Coronary artery (tissue), 2 donors: ENCODE data around the gene TTLL11.

Source experiments
- DNase-seq: peaks from one replicate; pipeline ENCODE4 v3.0.0-alpha.2; 2017; ENCODE audit warnings: low spot score
- H3K27ac ChIP-seq, 2 donors: fragments of 200-600 bp; sonication (generic); one replicate each; pipeline ENCODE4 v1.5.1; 2016 to 2019
- H3K4me3 ChIP-seq: fragments of 200-600 bp; sonication (generic); 2 replicates; pipeline ENCODE4 v1.5.1; 2016; ENCODE audit warnings: mild to moderate bottlenecking, moderate library complexity
- TF ChIP-seq, protein P1 (sequence below): fragments of 200-600 bp; sonication (generic); IDR thresholded peaks from one replicate; pipeline ENCODE4 v1.5.1; 2019; ENCODE audit warnings: antibody characterized with exemption

Gene TTLL11

DNA sequence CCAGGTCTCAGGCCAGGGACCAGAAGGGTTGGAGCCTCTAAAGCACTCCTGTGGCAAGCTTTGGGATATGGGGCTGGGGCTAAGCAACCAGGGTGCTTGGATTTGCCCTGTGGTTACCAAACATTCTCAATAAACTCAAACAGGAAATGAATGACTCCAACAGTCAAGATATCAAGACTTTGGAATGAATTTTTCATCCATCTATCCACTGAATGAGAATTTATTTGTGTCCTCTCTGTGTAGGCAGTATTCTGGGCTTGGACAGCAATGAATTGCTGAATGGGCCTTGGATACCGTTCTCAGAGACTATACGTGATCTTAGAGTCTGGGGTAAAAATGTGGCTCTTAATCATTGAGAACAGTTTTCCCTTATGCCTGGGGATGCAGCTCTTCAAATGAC lies 229.2 kb downstream of the TTLL11 start:
- Histone ChIP-seq H3K27ac (no peak overlapping the region), H3K4me3 (no peak overlapping the region)
- TF ChIP-seq, protein P1, sequence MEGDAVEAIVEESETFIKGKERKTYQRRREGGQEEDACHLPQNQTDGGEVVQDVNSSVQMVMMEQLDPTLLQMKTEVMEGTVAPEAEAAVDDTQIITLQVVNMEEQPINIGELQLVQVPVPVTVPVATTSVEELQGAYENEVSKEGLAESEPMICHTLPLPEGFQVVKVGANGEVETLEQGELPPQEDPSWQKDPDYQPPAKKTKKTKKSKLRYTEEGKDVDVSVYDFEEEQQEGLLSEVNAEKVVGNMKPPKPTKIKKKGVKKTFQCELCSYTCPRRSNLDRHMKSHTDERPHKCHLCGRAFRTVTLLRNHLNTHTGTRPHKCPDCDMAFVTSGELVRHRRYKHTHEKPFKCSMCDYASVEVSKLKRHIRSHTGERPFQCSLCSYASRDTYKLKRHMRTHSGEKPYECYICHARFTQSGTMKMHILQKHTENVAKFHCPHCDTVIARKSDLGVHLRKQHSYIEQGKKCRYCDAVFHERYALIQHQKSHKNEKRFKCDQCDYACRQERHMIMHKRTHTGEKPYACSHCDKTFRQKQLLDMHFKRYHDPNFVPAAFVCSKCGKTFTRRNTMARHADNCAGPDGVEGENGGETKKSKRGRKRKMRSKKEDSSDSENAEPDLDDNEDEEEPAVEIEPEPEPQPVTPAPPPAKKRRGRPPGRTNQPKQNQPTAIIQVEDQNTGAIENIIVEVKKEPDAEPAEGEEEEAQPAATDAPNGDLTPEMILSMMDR: no peak
- no peak for DNase-seq

DNA sequence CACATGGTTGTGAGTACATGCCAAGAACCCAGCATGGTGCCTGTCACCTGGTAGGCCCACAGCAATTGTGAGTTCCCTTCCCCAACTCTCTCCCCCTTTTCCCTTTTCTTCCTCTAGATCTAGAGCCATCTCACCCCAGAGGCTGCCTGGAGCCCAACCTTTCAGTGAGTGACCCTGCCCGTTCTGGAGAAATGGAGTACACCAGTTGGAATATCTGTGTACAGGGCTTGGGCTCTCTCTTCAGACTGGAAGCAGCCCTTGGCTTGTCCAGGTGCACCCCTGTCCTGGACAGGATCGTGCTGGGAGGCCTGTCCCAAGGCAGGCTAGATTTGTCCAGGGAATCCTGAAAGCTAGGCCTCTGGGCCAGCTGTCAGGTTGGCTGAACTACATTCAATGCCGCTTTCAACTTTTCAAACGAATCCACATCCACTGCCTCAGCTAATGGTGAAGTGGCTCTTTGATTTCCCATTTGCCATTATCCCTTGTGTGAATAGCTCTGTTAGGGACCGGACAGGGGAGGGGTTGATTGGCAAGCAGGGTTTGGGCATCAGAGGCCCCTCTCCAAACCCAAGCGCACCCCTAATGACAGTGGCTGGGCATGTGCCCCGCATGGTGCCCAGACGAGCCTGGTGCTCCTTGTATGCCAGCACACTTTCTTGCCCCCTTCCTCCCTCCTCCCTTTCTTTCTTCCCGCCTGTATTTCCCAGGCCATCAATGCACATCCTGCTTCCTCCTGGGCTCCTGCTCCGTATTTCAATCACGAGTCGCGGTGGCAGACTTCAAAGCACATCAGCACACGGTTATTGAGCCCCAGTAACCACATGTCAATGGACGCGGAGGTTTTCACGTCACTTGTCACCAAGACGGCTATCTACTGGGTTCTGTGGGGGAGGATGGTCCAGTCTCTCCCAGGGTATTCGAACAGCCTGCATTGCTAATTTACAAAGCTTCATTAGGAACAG lies 230.5 kb downstream of the TTLL11 start:
- no peak overlapping the region for H3K27ac ChIP-seq

DNA sequence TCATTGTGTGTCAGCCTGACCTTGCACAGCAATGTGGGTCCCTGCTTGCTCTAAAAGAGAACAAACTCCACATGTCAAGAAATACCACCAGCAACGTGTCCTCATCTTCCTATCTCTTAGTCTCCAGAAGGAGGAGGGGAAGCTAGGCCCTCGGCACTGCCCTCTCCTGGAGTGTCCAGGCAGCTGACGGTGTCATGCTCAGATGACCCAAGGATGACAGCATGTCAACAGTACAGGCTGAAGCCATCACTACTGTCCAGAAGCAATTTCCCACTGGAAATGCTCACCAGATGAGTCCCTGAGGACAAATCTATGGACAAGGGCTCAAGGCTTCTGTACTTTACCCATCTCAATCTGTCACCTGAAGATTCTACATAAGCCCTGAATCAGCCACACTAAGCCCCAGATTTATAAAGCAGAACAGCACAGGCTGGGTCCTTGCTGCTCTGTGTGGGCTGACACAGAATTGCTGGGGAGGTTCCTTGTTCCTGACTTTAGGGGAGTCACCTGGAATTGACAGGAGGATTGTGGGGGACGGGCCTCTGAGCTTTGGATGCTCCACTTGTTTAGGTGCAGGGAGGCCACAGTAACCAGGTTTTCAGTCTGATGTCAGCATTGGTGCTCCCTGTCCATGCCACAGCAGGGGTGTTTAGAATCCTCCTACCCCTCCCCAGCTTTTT lies 231.5 kb downstream of the TTLL11 start:
- DNase-seq: peak; percentile 68
- TF ChIP-seq, protein P1: no peak
- Histone ChIP-seq H3K27ac (peak overlapping the region in 1 of 2 donors; percentile 33), H3K4me3 (no peak overlapping the region)

More for the DNA sequence above, 230.5 kb downstream of the TTLL11 start:
- peak; percentile 46 for DNase-seq
- TF ChIP-seq, protein P1: no peak
- H3K4me3 ChIP-seq: no peak overlapping the region

DNA sequence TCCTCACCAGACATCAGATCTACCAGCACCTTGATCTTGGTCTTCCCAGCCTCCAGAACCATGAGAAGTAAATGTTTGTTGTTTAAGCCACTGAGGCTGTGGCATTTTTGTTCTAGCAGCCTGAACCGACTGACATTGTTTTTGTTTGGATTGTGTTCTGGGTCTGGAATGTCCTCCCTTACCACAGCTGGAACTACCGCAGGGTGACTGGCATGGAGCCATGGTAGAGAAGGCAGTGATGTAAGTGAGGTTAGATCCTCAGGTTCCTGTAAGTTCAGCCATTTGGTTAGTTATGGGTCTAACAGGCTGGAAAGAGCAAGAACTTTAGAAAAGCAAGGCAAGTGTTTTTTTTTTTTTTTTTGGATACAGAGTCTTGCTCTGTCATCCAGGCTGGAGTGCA lies 232.4 kb downstream of the TTLL11 start:
- H3K27ac ChIP-seq: peak overlapping the region in 1 of 2 donors; percentile 42
- H3K4me3 ChIP-seq: no peak overlapping the region
- TF ChIP-seq, protein P1: no peak
- peak; percentile 75 for DNase-seq

DNA sequence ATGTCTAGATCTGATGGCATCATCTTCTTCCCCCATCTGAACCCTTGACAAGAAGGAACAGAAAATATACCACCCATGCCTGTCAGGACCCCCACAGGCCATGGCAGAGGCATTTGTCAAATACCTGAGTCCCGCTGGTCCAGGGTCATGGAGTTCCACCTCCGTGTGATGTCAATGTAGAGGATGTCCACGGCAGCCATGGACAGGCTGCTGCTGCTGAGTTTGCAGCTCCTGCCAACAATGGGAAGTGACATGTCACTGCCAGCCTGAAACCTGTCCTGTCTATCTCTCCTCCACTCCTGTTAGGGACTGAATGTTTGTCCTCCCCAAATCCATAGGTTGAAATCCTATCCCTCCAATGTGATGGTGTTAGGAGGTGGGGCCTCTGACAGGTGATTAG lies 232.9 kb downstream of the TTLL11 start:
- peak overlapping the region in 1 of 2 donors; percentile 42 for H3K27ac ChIP-seq

DNA sequence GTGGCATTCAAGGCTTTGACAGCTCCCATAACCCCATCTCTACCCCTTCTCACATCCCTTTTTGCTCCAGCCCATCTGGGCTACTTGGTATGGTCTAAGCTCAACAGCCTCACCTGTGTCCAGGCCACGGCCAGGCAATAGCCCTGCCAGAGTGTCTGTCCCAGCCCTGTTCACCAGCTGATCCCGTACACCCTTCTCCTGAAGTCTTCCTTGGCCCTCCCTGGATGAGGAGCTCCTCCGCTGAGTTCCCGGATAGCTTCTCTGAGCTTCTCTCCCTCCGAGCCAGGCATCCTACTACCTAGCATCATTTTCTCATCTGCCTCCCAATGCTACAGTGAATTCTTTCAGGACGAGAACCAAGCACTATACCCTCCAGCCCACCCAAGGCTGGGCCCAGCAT lies 233.5 kb downstream of the TTLL11 start:
- Histone ChIP-seq H3K27ac (no peak overlapping the region), H3K4me3 (no peak overlapping the region)
- TF ChIP-seq, protein P1: no peak
- DNase-seq: peak; percentile 47

More for the DNA sequence above, 232.9 kb downstream of the TTLL11 start:
- no peak overlapping the region for H3K4me3 ChIP-seq
- TF ChIP-seq, protein P1: no peak
- DNase-seq: peak; percentile 40
